B cell (primary cell): ENCODE results near the gene DIS3L2. TPM values are rescaled to one million over a fixed set of nuclear protein-coding genes. Genes with fewer than 3 reads are reported as not detected.

Experiments
- ATAC-seq: fragments of 200-7000 bp; cut with Tn5 transposase; one replicate; pipeline ENCODE4 v1.10.0; 2021; ENCODE audit warnings: low read depth, mild to moderate bottlenecking, moderate number of reproducible peaks, moderate library complexity
- CTCF ChIA-PET: fragments of 350-600 bp; sonication (Branson Sonifier 250); formaldehyde crosslinking; loops from one replicate; lab custom pipeline; 2021; ENCODE audit warnings: antibody characterized with exemption, inconsistent platforms; lab: Charles Lee
- POLR2A ChIA-PET: fragments of 350-600 bp; sonication (Branson Sonifier 250); formaldehyde crosslinking; loops from one replicate; lab custom pipeline; 2021; ENCODE audit warnings: antibody characterized with exemption; lab: Charles Lee
- DNase-seq: peaks from one replicate; pipeline ENCODE4 v3.0.0; 2013
- H2AFZ ChIP-seq: 2 replicates; pipeline ENCODE4 v1.6.1; 2012; ENCODE audit warnings: mild to moderate bottlenecking, low read depth, low read length; ENCODE audit not compliant: insufficient read depth, poor library complexity, severe bottlenecking
- H3K27ac ChIP-seq, 2 donors: 1 replicate in 1 of 2; 2 replicates in 1 of 2; pipeline ENCODE4 v1.5.1; 2012 to 2013; ENCODE audit warnings: low read length in 2 of 2, mild to moderate bottlenecking in 2 of 2, moderate library complexity in 1 of 2
- H3K27me3 ChIP-seq, 4 experiments: fragments of 200-600 bp in 1 of 4; sonication (generic) in 1 of 4; replicated peaks in 1 of 4; 1 replicate in 2 of 4; 2 replicates in 2 of 4; pipeline versions ENCODE4 v1.6.1 to v1.7.0; 2013 to 2016; ENCODE audit warnings: low read length in 3 of 4, mild to moderate bottlenecking in 2 of 4, mixed read lengths in 1 of 4, moderate library complexity in 1 of 4; ENCODE audit not compliant: insufficient read depth in 4 of 4, control insufficient read depth in 3 of 4; ENCODE audit errors: control extremely low read depth in 1 of 4
- H3K36me3 ChIP-seq, 2 experiments: replicated peaks in 1 of 2; 1 replicate in 1 of 2; 2 replicates in 1 of 2; pipeline versions ENCODE4 v1.6.1 to v1.7.1; 2013; ENCODE audit warnings: low read length in 1 of 2; ENCODE audit not compliant: insufficient read depth in 2 of 2, control insufficient read depth in 1 of 2; ENCODE audit errors: control extremely low read depth in 1 of 2, extremely low read depth in 1 of 2
- H3K4me1 ChIP-seq, 2 donors: fragments of 200-600 bp in 1 of 2; sonication (generic) in 1 of 2; 1 replicate in 1 of 2; 2 replicates in 1 of 2; pipeline versions ENCODE4 v1.5.1 to v1.6.1; 2013 to 2017; ENCODE audit warnings: low read length in 2 of 2; ENCODE audit not compliant: control insufficient read depth in 2 of 2, insufficient read depth in 2 of 2
- H3K4me2 ChIP-seq: replicated peaks from 2 replicates; pipeline ENCODE3; 2012; ENCODE audit warnings: mild to moderate bottlenecking, low read depth, low read length; ENCODE audit not compliant: poor library complexity, severe bottlenecking
- H3K4me3 ChIP-seq, 5 experiments: fragments of 200-600 bp in 1 of 5; sonication (generic) in 1 of 5; 1 replicate in 3 of 5; 2 replicates in 2 of 5; pipeline versions ENCODE4 v1.5.1 to v1.7.0; 2011 to 2016; ENCODE audit warnings: low read length in 4 of 5, mild to moderate bottlenecking in 4 of 5, low read depth in 2 of 5, control low read depth in 1 of 5, moderate library complexity in 1 of 5; ENCODE audit not compliant: insufficient read depth in 1 of 5; ENCODE audit errors: control extremely low read depth in 1 of 5, extremely low read depth in 1 of 5
- H3K79me2 ChIP-seq: fragments of 200-600 bp; sonication (generic); one replicate; pipeline ENCODE4 v1.6.0; 2016; ENCODE audit warnings: low read length; ENCODE audit not compliant: control insufficient read depth, insufficient read depth
- H3K9ac ChIP-seq: fragments of 200-600 bp; sonication (generic); 2 replicates; pipeline ENCODE4 v1.6.1; 2017; ENCODE audit warnings: mild to moderate bottlenecking, low read length, moderate library complexity
- H3K9me3 ChIP-seq, 3 donors: one replicate each; pipeline versions ENCODE4 v1.6.1 to v1.7.1; 2013; ENCODE audit warnings: low read length in 2 of 3; ENCODE audit not compliant: control insufficient read depth in 2 of 3, insufficient read depth in 1 of 3; ENCODE audit errors: control extremely low read depth in 1 of 3
- H4K20me1 ChIP-seq: 2 replicates; pipeline ENCODE4 v1.6.0; 2012; ENCODE audit warnings: mild to moderate bottlenecking, low read length; ENCODE audit not compliant: insufficient read depth, control insufficient read depth, poor library complexity, severe bottlenecking
- H3K27ac Mint-ChIP-seq: one replicate; pipeline ENCODE4 v1.8.0; 2021; ENCODE audit warnings: mixed read lengths
- H3K27me3 Mint-ChIP-seq: one replicate; pipeline ENCODE4 v1.8.0; 2021; ENCODE audit warnings: mixed read lengths
- H3K4me1 Mint-ChIP-seq: one replicate; pipeline ENCODE4 v1.8.0; 2021; ENCODE audit warnings: mixed read lengths
- H3K4me3 Mint-ChIP-seq: one replicate; pipeline ENCODE4 v1.8.0; 2021; ENCODE audit warnings: mixed read lengths
- H3K9me3 Mint-ChIP-seq: one replicate; pipeline ENCODE4 v1.8.0; 2022; ENCODE audit warnings: mixed read lengths; ENCODE audit not compliant: insufficient read depth
- CTCF ChIP-seq: fragments of 200-600 bp; IDR thresholded peaks from one replicate; pipeline ENCODE4 v1.8.0; 2022; ENCODE audit warnings: antibody characterized with exemption, mild to moderate bottlenecking
- EZH2 ChIP-seq: IDR thresholded peaks from 2 replicates; pipeline ENCODE4 v1.6.1; 2012; ENCODE audit warnings: borderline replicate concordance, low read depth, mild to moderate bottlenecking, moderate library complexity, low read length; ENCODE audit not compliant: insufficient read depth, poor library complexity, severe bottlenecking
- WGBS: methylation state at CpG from one replicate; pipeline ENCODE4 v1.1.5; 2013; ENCODE audit warnings: missing lambda C conversion rate; ENCODE audit not compliant: insufficient coverage; 5-methylcytosine and 5-hydroxymethylcytosine counted together
- intact Hi-C: fragments of 100-400 bp; cut with micrococcal nuclease; formaldehyde crosslinking; loops from one replicate; pipeline ENCODE4 v1.10.0; 2022
- polyA plus RNA-seq: library from polyadenylated mRNA; depleted of rRNA; stranded (reverse); fragments of >200 nt; gene quantifications from 2 replicates; pipeline ENCODE4 v1.2.3, GENCODE V29; 2012
- total RNA-seq, 2 donors: library from RNA; stranded (reverse); fragments of 120-200 nt in 1 of 2; gene quantifications; 1 replicate in 1 of 2; 2 replicates in 1 of 2; pipeline versions ENCODE4 v1.2.3 to v1.2.4, GENCODE V29; 2013 to 2022

The DIS3L2 gene
- total and polyA plus RNA-seq, 2 donors (not counting 1 experiment from before 2014, with no cell fraction given): 34.5 to 70.1 TPM

GRCh38 chr2:232293191-232293590 lies 331.7 kb downstream of the DIS3L2 start:
- peaks cover 0 to 5% of the 10 kb centered on the region in 2 donors for H3K4me1 ChIP-seq
- Mint-ChIP-seq H3K4me3 (no peak overlapping the region), H3K9me3 (no peaks in the 10 kb centered on the region), H3K27ac (no peak overlapping the region), H3K27me3 (no peaks in the 10 kb centered on the region), H3K4me1 (peaks cover 10% of the 10 kb centered on the region)
- POLR2A ChIA-PET: no interaction called here
- intact Hi-C loops: no loop called here
- no peak overlapping the region for H3K4me3 ChIP-seq
- no peak overlapping the region for H2AFZ ChIP-seq
- CTCF ChIA-PET: interaction anchor here (0.8 to 1.7 kb wide), 12 partner anchors 9 to 392 kb away, joined by 3 to 6 read pairs (median 4); no protein-coding TSS in a partner anchor
- 98% methylated on average over 6 of the region's 6 CpGs for WGBS
- peaks cover 0 to 20% of the 10 kb centered on the region in 2 experiments for H3K36me3 ChIP-seq
- DNase-seq (no peak), ATAC-seq (no peak)
- TF ChIP-seq CTCF: no peak
- TF ChIP-seq EZH2: no peak
- no peaks in the 10 kb centered on the region for H3K9me3 ChIP-seq
- H3K79me2 ChIP-seq: no peaks in the 10 kb centered on the region
- H3K9ac ChIP-seq: no peak overlapping the region
- no peaks in the 10 kb centered on the region for H4K20me1 ChIP-seq
- H3K4me2 ChIP-seq: no peak overlapping the region
- H3K27me3 ChIP-seq: no peaks in the 10 kb centered on the region
- H3K27ac ChIP-seq: no peak overlapping the region

GRCh38 chr2:232295971-232296370 lies 334.5 kb downstream of the DIS3L2 start:
- Mint-ChIP-seq H3K4me3 (no peak overlapping the region), H3K9me3 (no peaks in the 10 kb centered on the region), H3K27me3 (no peaks in the 10 kb centered on the region), H3K4me1 (peaks cover 10% of the 10 kb centered on the region), H3K27ac (no peak overlapping the region)
- Histone ChIP-seq H3K79me2 (no peaks in the 10 kb centered on the region), H3K36me3 (peaks cover 0 to 27% of the 10 kb centered on the region in 2 experiments), H3K27ac (no peak overlapping the region), H2AFZ (no peak overlapping the region), H3K27me3 (no peaks in the 10 kb centered on the region), H3K9me3 (no peaks in the 10 kb centered on the region), H4K20me1 (no peaks in the 10 kb centered on the region), H3K4me3 (no peak overlapping the region), H3K9ac (no peak overlapping the region), H3K4me2 (no peak overlapping the region), H3K4me1 (peaks cover 0 to 5% of the 10 kb centered on the region in 2 donors)
- no peak for ATAC-seq
- CTCF ChIA-PET: no interaction called here
- DNase-seq: no peak
- intact Hi-C loops: no loop called here
- 100% methylated on average over 1 of the region's 1 CpG for WGBS
- POLR2A ChIA-PET: no interaction called here
- TF ChIP-seq CTCF: no peak
- TF ChIP-seq EZH2: no peak
